Measurements from ENCODE around the gene PSMD3.

PSMD3 gene

DNA sequence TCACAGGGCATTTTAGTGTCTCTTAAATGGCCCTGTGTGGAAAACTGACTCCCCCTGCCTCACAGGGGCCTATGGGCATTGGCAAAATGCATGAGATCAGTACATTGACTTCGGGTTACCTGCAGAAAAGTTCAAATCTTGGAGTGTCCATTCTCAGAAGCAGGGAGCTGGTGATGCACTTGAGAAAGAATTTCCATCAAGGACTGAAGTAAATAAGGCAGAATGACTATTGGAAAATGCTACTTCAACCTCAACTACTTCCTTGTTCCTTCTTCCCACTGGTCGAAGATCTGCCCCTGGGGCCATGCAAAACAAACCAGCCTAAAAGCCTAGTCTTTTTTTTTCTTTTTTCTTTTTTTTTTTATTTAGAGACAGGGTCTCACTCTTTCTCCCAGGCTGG is 31.6 kb upstream of the PSMD3 start:
- no peak for DNase-seq (ENCODE audit: low spot score)
- TF ChIP-seq, protein P1, sequence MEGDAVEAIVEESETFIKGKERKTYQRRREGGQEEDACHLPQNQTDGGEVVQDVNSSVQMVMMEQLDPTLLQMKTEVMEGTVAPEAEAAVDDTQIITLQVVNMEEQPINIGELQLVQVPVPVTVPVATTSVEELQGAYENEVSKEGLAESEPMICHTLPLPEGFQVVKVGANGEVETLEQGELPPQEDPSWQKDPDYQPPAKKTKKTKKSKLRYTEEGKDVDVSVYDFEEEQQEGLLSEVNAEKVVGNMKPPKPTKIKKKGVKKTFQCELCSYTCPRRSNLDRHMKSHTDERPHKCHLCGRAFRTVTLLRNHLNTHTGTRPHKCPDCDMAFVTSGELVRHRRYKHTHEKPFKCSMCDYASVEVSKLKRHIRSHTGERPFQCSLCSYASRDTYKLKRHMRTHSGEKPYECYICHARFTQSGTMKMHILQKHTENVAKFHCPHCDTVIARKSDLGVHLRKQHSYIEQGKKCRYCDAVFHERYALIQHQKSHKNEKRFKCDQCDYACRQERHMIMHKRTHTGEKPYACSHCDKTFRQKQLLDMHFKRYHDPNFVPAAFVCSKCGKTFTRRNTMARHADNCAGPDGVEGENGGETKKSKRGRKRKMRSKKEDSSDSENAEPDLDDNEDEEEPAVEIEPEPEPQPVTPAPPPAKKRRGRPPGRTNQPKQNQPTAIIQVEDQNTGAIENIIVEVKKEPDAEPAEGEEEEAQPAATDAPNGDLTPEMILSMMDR (conservative IDR thresholded peaks at IDR 0.05; ENCODE audit: low read depth): no peak
- CTCF ChIA-PET: no interaction called here
- no peak overlapping the region for H3K27ac ChIP-seq
- POLR2A ChIA-PET (ENCODE audit: low non-redundant PET): no interaction called here

DNA sequence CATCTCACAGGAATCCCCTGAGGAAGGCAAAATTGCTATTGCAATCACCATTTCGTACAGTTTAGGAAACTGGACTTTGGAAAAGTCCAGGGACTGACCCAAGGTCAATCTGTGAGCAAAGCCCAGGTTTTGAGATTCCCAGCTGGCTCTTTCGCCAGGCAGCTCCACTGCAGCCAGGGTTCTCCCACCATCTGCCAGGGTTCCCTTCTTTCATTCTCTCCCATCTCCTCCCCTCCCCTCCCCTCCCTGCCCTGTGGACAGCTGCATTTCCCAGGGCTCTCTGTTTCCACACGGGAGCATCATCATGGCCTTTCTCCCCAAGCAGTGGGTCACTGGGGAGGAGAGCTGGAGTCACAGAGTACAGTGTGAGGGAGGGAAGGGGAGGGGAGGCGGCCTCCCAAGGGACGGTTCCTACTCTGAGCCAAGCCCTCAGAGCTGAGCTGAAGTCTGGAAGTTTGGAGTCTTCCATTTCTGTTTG is 29.7 kb upstream of the PSMD3 start:
- no peak overlapping the region for H3K27ac ChIP-seq
- no peak for DNase-seq (ENCODE audit: low spot score)
- TF ChIP-seq, protein P1 (conservative IDR thresholded peaks at IDR 0.05; ENCODE audit: low read depth): no peak
- CTCF ChIA-PET: interaction anchor here (0.5 to 0.6 kb wide), 2 partner anchors 11 to 568 kb away, joined by 3 to 4 read pairs; no protein-coding TSS in a partner anchor
- POLR2A ChIA-PET (ENCODE audit: low non-redundant PET): interaction anchor here (0.6 kb wide), 1 partner anchor 20 kb away, joined by 3 read pairs; no protein-coding TSS in a partner anchor

DNA sequence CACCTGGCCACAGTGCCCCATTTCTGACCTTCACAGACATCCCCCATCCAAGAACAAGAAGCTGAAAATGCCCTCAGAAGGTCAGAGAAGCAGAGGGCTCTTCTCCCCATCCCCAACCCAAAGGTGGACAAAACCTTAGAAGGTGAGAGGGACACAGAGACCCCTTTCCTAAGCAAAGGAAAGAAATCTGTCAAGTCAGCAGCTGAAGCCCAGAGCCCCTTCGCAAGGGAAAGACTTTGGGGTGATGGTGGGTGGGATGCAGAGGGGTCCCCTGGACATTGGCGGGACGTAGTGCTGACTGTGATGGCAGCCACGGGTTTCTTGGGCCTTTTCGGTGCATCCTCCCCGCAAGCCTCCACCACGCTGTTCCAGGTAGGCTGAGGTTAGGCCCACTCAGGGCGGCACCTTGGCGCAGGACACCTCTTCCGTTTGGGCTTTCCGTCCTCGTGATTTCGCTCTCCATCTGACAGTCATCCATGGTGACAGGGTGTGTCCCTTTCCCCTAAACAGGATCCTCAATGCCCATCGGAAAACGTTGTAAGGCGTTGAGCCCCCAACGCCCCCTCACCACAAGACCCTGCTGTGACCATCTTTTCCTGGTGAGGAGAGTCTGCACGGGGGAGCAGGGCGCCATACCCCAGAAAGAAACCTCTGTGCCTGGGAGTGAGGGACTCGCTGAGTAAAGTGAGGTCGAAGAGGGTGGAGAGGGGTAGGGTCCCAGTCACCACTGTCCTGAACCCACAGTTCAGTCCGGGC is 28.5 kb upstream of the PSMD3 start:
- TF ChIP-seq, protein P1 (conservative IDR thresholded peaks at IDR 0.05; ENCODE audit: low read depth): no peak
- CTCF ChIA-PET: no interaction called here
- peak overlapping the region; percentile 44 for H3K27ac ChIP-seq
- no peak for DNase-seq (ENCODE audit: low spot score)
- POLR2A ChIA-PET (ENCODE audit: low non-redundant PET): no interaction called here

DNA sequence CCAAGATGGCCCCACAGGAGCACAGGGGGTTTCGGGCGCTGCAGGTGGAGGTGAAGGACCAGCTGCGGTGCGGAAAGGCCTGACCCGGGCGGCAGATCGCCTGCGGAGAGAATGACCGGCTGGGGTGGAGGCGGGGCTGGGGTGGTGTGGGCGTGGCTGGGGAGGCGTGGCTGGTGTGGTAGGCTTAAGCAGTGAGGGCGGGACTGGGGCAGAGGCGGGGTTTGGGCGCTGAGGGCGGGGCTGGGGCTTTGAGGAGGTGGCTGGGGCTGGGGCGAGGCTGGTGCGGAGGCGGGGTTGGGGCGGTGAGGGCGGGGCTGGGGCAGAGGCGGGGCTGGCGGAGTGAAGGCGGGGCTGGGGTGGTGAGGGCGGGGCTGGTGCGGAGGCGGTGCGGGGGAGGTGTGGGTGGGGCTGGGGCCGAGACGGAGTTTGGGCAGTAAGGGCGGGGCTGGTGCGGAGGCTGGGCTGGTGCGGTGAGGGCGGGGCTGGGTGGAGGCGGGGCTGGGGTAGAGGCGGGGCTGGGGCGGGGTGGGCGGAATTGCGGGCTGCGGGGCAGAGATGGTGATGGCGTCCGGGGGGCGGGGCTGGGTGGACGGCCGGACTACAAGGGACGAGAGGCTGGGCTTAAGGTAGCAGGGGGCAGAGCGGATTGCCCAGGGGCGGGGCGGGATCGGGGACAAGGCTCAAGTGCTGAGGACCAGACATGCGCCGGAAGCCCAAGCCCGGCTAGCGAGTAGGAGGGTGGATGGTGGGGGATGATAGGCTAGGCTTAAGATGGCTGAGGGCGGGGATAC is 27.7 kb upstream of the PSMD3 start:
- ChIA-PET POLR2A (ENCODE audit: low non-redundant PET) (no interaction called here), CTCF (no interaction called here)
- peak; percentile 96 for DNase-seq (ENCODE audit: low spot score)
- peak overlapping the region; percentile 67 for H3K27ac ChIP-seq
- TF ChIP-seq, protein P1 (conservative IDR thresholded peaks at IDR 0.05; ENCODE audit: low read depth): no peak

DNA sequence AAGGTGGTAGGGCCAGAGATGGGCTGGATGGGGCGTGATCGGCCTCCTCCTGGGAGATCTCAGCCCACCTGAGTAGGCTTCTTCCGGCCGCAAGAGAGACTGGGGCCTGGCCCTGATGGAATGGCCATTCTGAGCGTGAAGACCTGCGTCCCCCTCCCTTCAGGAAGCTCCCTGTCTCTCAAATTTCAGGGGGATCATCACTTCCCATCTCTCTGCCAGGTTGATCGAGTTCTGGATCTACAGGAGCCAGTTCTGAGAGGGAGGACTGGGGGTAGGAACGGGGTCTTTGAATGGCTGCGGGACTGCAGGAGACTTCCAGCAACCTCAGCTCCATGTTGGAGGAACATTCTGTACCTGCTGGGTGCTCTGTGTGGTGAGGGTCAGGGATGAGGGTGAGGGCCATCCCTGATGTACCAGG is 27.1 kb upstream of the PSMD3 start:
- peak overlapping the region; percentile 67 for H3K27ac ChIP-seq
- ChIA-PET CTCF (interaction anchor here (2.3 kb wide), 1 partner anchor 26 kb away, joined by 9 read pairs; the partner anchor contains the start of gene PSMD3), POLR2A (ENCODE audit: low non-redundant PET) (no interaction called here)
- no peak for DNase-seq (ENCODE audit: low spot score)
- TF ChIP-seq, protein P1 (conservative IDR thresholded peaks at IDR 0.05; ENCODE audit: low read depth): no peak

DNA sequence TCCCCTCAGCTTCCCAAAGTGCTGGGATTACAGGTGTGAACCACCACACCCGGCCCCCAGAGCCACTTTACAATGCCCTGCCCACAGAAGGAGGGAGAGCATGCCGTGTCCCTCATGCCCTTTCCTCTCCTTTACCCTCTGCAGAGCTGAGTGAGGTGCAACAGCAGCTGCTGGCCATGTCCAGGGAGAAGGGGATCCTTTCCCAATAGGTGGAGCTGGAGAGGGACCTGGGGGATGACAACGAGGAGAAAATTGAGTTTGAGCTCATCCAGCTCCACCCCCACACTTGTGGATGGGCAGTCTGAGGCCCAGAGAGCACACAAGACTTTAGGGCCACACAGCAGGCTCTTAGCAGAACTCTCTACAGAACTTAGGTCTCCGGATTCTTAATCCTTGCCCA is 25.7 kb upstream of the PSMD3 start:
- CTCF ChIA-PET: interaction anchor here (0.6 to 2.3 kb wide), 3 partner anchors 25 to 286 kb away, joined by 3 to 14 read pairs (median 9); partner anchors contain the start of gene PSMD3
- H3K27ac ChIP-seq: no peak overlapping the region
- TF ChIP-seq, protein P1 (conservative IDR thresholded peaks at IDR 0.05; ENCODE audit: low read depth): no peak
- POLR2A ChIA-PET (ENCODE audit: low non-redundant PET): no interaction called here
- DNase-seq (ENCODE audit: low spot score): no peak

All from RWPE1 (cell line).